Nephron progenitor cell (in vitro differentiated cells): Measurements from ENCODE around the gene STAT3.
"Not testable (repeated sequence)": the region's sequence is repeated elsewhere in the genome, so short reads cannot be mapped to it uniquely, and the experiment has no call there.

Experiments
- DNase-seq: peaks from one replicate; pipeline ENCODE4 v3.0.0; 2021
- H3K27ac Mint-ChIP-seq: 2 replicates; pipeline ENCODE4 v1.8.0; 2021; ENCODE audit warnings: mild to moderate bottlenecking, moderate library complexity, mixed read lengths
- H3K27me3 Mint-ChIP-seq: 2 replicates; pipeline ENCODE4 v1.8.0; 2021; ENCODE audit warnings: mild to moderate bottlenecking, low read depth, mixed read lengths; ENCODE audit not compliant: poor library complexity
- H3K36me3 Mint-ChIP-seq: 2 replicates; pipeline ENCODE4 v1.8.0; 2021; ENCODE audit warnings: low read depth, mixed read lengths
- H3K4me1 Mint-ChIP-seq: 2 replicates; pipeline ENCODE4 v1.8.0; 2021; ENCODE audit warnings: mixed read lengths
- H3K4me3 Mint-ChIP-seq: 2 replicates; pipeline ENCODE4 v1.8.0; 2021; ENCODE audit warnings: mild to moderate bottlenecking, moderate library complexity, mixed read lengths
- H3K9me3 Mint-ChIP-seq: 2 replicates; pipeline ENCODE4 v1.8.0; 2021; ENCODE audit warnings: mild to moderate bottlenecking, moderate library complexity, mixed read lengths
- TF ChIP-seq, protein P1 (sequence below): fragments of 200-600 bp; sonication (generic); IDR thresholded peaks from 2 replicates; pipeline ENCODE4 v1.5.0; 2021; ENCODE audit warnings: antibody characterized with exemption

STAT3 gene

GRCh38 chr17:42405963-42406495, 17.8 kb upstream of the STAT3 start:
- H3K27me3 Mint-ChIP-seq: peaks cover 16% of the 10 kb centered on the region
- H3K4me1 Mint-ChIP-seq: peaks cover 34% of the 10 kb centered on the region
- H3K4me3 Mint-ChIP-seq: no peak overlapping the region

GRCh38 chr17:42405076-42405475, 16.8 kb upstream of the STAT3 start:
- H3K27ac Mint-ChIP-seq: no peak overlapping the region
- TF ChIP-seq, protein P1, sequence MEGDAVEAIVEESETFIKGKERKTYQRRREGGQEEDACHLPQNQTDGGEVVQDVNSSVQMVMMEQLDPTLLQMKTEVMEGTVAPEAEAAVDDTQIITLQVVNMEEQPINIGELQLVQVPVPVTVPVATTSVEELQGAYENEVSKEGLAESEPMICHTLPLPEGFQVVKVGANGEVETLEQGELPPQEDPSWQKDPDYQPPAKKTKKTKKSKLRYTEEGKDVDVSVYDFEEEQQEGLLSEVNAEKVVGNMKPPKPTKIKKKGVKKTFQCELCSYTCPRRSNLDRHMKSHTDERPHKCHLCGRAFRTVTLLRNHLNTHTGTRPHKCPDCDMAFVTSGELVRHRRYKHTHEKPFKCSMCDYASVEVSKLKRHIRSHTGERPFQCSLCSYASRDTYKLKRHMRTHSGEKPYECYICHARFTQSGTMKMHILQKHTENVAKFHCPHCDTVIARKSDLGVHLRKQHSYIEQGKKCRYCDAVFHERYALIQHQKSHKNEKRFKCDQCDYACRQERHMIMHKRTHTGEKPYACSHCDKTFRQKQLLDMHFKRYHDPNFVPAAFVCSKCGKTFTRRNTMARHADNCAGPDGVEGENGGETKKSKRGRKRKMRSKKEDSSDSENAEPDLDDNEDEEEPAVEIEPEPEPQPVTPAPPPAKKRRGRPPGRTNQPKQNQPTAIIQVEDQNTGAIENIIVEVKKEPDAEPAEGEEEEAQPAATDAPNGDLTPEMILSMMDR: no peak
- no peak overlapping the region for H3K4me3 Mint-ChIP-seq
- H3K4me1 Mint-ChIP-seq: peaks cover 34% of the 10 kb centered on the region
- H3K9me3 Mint-ChIP-seq: no peaks in the 10 kb centered on the region
- no peaks in the 10 kb centered on the region for H3K36me3 Mint-ChIP-seq
- no peak for DNase-seq
- H3K27me3 Mint-ChIP-seq: peaks cover 16% of the 10 kb centered on the region

More at GRCh38 chr17:42405963-42406495, 17.8 kb upstream of the STAT3 start:
- TF ChIP-seq, protein P1: peak; percentile 62
- Mint-ChIP-seq H3K36me3 (no peaks in the 10 kb centered on the region), H3K27ac (no peak overlapping the region), H3K9me3 (no peaks in the 10 kb centered on the region)
- DNase-seq: peak; percentile 85

DNA sequence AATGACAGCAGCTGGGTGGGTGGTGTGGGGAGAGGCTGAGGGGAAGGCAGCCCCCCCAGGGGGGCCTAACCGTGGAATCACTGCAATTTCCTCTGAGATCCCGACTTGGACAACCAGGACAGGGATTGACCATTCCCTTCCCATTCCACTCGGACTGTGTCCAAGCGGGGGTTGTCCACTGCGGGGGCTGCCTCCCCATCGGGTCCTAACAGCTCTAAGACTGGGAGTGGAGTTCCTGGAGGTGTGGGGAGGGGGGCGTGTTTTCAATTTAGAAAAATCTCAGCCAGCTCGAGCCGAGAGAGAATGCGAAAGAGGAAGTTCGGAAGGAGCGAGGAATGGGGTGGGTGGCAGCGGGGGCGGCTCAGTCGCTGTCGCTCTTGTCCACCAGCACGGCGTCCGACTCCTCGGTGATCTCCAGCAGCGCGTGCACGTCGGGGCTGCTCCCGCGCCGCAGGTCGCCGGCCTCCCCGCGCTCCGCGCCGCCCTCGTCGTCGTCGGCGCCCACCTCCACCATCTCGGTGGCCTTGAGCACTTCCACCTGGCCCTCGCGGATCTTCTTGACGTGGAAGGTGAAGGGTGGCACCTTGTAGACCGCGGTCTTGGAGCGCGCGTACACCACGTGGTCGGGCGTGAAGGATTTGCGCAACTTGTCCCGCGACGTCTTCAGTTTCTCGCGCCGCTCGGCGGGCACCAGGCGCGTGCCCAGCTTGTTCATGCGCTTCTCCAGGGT, 16.2 kb upstream of the STAT3 start:
- Mint-ChIP-seq H3K4me3 (no peak overlapping the region), H3K9me3 (no peaks in the 10 kb centered on the region), H3K27ac (no peak overlapping the region), H3K4me1 (peaks cover 34% of the 10 kb centered on the region), H3K36me3 (no peaks in the 10 kb centered on the region), H3K27me3 (peaks cover 16% of the 10 kb centered on the region)
- TF ChIP-seq, protein P1: no peak
- no peak for DNase-seq

GRCh38 chr17:42403150-42403549, 14.9 kb upstream of the STAT3 start:
- DNase-seq: peak; percentile 35
- no peaks in the 10 kb centered on the region for H3K9me3 Mint-ChIP-seq
- H3K27me3 Mint-ChIP-seq: peaks cover 16% of the 10 kb centered on the region
- no peak overlapping the region for H3K4me3 Mint-ChIP-seq
- peaks cover 33% of the 10 kb centered on the region for H3K4me1 Mint-ChIP-seq
- H3K27ac Mint-ChIP-seq: no peak overlapping the region
- H3K36me3 Mint-ChIP-seq: no peaks in the 10 kb centered on the region
- TF ChIP-seq, protein P1: peak; percentile 13

DNA sequence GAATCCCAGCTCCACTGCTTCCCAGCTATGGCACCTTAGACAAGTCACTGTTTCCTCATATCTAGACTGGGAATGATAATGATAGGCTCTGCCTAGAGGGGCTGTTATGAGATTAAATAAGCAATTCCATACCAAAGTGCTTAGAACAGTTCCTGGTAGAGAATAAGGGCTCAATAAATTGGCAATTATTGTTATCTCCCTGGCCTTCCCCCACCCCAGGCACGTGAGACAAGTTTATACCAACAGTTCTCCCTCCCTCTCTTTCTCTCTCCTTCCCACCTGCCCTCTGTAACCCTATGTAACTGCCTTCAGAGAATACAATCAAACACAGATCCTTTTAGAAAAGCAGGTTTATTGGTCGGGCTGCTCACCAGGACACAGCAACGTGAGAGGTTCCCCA, 13.9 kb upstream of the STAT3 start:
- Mint-ChIP-seq H3K27me3 (peaks cover 17% of the 10 kb centered on the region), H3K27ac (no peak overlapping the region), H3K9me3 (no peaks in the 10 kb centered on the region), H3K4me3 (no peak overlapping the region), H3K36me3 (no peaks in the 10 kb centered on the region), H3K4me1 (peaks cover 23% of the 10 kb centered on the region)
- TF ChIP-seq, protein P1: no peak
- no peak for DNase-seq

GRCh38 chr17:42400844-42401375, 12.7 kb upstream of the STAT3 start:
- peaks cover 16% of the 10 kb centered on the region for H3K4me1 Mint-ChIP-seq
- H3K36me3 Mint-ChIP-seq, DNase-seq, H3K9me3 Mint-ChIP-seq, H3K27ac Mint-ChIP-seq, H3K4me3 Mint-ChIP-seq: not testable (repeated sequence)
- peaks cover 18% of the 10 kb centered on the region for H3K27me3 Mint-ChIP-seq
